ENCODE measurements around the gene NSD1. TPM values are rescaled to one million over a fixed set of nuclear protein-coding genes. Genes with fewer than 3 reads are reported as not detected.
"Not testable (repeated sequence)": the region's sequence is repeated elsewhere in the genome, so short reads cannot be mapped to it uniquely, and the experiment has no call there.

Gene NSD1
- total RNA-seq, 1 donor from 2014 or later: 82.1 TPM

DNA sequence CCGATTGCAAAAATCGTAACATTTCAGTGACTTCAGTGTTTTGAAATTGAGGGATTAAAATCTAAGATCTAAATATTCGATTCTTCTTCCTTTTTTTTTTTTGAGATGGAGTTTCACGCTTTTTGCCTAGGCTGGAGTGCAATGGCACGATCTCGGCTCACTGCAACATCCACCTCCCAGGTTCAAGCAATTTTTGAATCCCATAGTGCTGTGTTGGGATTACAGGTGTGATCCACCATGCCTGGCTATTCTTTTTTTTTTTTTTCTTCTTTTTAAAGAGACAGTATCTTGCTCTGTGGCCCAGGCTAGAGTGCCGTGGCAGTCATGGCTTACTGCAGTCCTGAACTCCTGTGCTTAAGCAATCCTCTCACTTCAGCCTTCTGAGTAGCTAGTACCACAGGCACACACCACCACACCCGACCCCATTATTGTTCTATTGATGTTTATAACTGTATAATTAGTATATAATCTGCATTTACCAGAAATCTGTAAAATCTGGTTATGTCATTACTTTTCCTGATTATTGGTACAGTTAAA lies 42.7 kb downstream of the NSD1 start:
- DNase-seq (ENCODE audit: low spot score): no peak

DNA sequence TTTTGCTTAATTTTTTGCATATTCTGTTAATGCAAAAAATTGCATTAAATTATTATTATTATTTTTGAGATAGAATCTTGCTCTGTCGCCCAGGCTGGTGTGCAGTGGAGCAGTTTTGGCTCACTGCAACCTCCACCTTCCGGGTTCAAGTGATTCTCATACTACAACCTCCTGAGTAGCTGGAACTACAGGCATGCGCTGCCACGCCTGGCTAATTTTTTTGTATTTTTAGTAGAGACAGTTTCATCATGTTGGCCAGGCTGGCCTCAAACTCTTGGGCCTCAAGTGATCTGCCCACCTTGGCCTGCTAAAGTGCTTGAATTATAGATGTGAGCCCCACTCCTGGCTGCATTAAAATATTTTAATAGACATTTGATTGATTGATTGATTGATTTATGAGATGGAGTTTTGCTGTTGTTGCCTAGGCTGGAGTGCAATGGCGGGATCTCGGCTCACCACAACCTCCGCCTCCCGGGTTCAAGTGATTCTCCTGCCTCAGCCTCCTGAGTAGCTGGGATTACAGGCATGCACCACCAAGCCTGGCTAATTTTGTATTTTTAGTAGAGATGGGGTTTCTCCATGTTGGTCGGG lies 44.4 kb downstream of the NSD1 start:
- not testable (repeated sequence) for DNase-seq (ENCODE audit: low spot score)

DNA sequence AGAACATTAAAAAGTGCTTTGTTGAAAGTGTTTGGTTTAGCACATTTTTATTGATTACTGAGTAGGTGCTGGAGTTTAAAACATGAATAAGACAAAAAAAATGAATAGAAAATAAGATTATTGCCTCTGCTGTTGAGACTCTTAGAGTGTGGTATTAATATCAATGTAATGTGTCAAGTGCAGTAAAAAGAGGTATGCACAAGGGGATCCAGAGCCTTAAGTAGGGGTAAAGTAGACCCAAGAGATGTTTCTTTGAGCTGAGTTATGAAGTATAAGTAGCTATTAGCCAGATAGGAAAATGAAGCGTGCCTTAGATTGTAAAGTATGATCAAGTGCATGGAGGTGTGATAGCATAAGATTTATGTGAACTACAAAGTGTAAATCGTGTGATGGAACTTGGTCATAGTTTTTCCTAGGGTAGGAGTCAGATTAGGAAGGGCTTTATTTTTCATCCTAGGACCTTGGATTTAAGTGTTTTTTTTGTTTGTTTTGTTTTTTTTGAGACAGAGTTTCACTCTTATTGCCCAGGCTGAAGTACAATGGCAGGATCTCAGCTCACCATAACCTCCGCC lies 45.2 kb downstream of the NSD1 start:
- no peak for DNase-seq (ENCODE audit: low spot score)

DNA sequence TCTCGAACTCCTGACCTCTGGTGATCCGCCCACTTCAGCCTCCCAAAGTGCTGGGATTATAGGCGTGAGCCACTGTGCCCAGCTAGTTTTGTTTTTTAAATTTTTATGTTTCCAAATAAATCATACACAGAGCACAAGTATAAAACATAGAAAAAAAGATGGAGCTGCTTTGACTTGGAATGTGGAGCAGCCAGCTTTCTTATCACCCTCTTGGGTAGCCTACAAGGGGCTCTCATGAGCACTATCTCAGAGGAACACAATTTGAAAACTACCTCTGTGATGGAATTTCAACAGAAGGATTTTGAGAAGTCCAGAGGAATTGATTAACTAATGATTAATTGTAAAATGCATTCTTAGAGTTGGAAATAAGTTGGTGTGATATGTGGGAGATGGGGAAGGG lies 45.9 kb downstream of the NSD1 start:
- no peak for DNase-seq (ENCODE audit: low spot score)

DNA sequence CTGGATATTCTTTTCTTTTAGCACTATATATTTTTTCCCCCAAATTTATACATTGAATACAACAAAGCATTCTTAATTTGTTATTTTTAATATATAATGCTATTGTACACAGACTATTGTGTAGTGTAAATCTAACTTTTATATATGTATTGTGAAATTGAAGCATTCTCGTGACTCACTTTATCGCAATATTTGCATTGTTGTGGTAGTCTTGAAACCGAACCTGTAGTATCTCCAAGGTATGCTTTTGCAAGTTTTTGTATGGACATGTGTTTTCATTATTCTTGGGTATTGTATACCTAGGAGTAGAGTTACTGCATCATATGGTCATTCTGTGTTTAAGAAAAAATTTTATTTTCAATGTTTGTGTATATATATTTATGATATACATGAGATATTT lies 49.6 kb downstream of the NSD1 start:
- no peak for DNase-seq (ENCODE audit: low spot score)

DNA sequence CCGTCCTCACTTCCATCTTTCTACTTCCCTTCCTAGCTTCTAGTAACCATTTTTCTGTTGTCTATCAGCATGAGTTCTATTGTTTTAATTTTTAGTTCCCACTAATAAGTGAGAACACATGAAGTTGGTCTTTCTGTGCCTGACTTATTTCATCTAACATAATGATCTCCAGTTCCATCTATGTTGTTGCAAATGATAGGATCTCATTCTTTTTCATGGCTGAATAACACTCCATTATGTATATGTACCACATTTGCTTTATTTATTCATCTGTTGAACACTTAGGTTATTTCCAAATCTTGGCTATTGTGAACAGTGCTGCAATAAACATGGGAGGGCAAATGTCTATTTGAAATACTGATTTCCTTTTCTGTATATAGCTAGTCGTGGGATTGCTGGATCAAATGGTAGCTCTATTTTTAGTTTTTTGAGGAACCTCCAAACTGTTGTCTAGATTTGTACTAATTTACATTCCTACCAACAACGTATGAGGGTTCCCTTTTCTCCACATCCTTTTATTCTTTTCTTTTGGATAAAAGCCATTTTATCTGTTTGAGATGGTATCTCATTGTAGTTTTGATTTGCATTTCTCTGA lies 50.3 kb downstream of the NSD1 start:
- DNase-seq (ENCODE audit: low spot score): no peak

DNA sequence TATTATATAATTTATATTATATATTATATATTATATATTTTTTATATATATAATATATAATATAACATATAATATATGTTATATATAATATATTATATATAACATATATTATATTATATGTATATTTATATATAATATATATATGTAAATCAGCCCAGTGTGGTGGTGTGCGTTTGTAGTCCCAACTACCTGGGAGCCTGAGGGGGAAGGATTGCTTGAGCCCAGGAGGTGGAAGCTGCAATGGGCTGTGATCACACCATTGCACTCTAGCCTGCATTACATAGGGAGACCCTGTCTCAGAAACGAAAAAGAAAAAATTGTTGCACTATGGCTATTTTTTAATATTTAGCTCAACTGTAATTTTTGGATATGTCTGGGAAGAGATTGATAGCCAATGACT lies 52.4 kb downstream of the NSD1 start:
- no peak for DNase-seq (ENCODE audit: low spot score)

DNA sequence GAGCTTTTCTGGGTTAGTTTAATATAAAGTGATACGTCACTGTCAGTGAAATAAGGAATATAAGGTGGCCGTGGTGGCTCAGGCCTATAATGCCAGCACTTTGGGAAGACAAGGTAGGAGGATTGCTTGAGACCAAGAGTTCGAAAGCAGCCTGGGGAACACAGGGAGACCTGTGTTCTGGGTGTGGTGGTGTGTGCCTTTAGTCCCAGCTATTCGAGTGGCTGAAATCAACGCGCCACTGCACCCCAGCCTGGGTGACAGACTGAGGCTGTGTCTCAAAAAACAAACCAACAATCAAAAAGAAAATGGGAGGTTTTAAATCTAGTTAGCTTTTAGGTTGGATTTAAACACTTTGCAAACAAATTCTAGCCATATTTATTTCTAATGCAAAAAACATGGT lies 53.1 kb downstream of the NSD1 start:
- DNase-seq (ENCODE audit: low spot score): no peak

DNA sequence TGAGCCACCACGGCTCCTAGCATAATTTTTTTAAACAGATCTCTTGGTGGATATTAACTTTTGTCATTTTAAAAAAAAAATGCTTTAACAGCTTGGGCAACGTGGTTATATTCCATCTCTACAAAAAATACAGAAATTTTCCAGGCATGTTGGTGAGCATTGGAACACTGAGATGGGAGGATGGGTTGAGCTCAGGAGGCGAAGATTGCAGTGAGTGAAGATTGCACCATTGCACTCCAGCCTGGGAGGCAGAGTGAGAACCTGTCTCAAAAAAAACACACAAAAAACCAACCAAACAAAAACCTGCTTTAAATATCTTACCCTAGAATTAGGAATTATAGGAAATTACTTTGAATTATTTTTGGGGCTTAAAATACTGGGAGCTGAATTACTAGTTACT lies 55.2 kb downstream of the NSD1 start:
- no peak for DNase-seq (ENCODE audit: low spot score)

DNA sequence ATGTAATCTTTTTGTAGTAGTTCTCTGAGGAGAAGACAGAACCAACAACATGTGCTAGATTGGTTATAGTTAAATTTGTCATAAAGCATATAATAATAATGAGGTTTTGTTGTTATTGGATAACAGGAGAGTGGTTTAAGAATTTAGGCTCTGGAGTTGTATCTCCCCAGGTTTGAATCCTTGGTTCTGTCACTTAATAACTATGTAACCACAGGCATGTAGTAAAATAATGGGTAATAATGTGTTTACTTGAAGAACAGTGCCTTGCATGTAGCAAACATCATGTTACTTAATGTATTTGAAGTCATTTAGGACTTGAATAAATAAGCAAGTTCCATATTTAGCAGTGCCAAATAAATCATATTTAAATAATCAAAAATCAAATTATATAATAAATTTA lies 55.8 kb downstream of the NSD1 start:
- no peak for DNase-seq (ENCODE audit: low spot score)

DNA sequence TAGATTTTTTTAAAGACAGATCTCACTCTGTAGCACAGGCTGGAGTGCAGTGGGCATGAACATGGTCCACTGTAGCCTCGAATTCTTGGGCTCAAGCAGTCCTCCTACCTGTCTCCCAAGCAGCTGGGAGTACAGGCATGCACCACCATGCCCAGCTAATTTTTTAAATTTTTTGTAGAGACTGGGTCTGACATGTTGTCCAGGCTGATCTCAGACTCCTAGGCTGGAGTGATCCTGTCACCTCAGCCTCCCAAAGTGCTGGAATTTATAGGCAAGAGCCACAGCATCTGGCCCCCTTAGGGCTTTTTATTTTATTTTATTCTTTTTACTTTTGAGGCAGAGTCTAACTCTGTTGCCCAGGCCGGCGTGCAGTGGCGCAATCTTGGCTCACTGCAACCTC lies 56.4 kb downstream of the NSD1 start:
- DNase-seq (ENCODE audit: low spot score): no peak

DNA sequence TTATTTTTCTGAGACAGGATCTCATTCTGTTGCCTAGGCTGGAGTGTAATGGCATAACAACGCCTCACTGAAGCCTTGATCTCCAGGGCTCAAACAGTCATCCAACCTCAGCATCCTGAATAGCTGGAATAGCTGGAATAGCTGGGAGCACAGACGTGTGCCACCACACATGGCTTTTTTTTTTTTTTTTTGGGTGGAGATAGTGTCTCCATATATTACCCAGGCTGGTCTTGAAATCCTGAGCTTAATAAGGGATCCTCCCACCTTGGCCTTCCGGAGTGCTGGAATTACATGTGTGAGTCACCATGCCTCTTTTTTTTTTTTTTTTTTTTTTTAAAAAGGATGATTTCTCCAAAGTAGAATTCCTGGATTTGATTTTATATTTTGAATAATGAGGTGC lies 60.7 kb downstream of the NSD1 start:
- no peak for DNase-seq (ENCODE audit: low spot score)

DNA sequence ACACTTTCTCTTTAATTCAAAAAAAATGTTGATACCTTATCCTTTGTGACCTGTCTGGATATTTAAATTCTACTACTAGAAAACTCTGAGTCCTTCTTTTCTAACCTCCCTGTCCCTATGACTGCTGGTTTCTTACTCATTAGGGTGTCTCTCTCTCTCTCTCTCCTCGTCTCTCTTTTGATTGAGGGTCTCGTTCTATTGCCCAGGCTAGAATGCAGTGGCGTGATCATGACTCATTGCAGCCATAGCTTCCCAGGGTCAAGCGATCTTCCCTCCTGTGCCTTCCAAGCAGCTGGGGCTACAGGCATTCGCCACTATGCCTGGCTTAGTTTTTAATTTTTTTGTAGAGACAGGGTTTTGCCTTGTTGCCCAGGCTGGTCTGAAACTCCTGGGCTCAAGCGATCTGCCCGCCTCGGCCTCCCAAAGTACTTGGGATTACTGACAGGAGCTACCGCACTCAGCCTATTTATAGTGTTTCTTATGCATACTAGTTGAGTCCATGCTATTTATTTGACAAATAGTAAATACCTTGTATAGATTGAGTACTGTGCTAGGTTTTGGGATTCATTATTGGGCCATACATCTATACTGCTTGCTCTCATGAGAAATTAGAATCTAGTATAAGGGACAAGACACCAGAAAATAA lies 61.9 kb downstream of the NSD1 start:
- no peak for DNase-seq (ENCODE audit: low spot score)

DNA sequence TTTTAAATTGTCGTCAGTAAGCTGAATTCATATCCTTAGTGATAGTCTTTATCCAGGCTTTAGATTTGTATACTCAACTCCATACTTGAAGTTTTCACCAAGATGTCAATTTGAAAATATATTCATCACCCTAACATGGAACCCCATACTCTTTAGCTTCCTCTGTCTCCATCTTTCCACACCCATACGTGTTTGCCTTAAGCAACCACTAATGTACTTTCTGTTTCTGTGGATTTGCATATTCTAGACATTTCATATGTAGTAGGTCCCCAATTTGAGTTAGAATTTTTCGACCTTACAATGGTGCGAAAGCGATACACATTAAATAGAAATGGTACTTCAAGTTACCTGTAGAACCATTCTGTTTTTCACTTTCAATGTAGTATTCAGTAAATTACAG lies 65.2 kb downstream of the NSD1 start:
- no peak for DNase-seq (ENCODE audit: low spot score)

DNA sequence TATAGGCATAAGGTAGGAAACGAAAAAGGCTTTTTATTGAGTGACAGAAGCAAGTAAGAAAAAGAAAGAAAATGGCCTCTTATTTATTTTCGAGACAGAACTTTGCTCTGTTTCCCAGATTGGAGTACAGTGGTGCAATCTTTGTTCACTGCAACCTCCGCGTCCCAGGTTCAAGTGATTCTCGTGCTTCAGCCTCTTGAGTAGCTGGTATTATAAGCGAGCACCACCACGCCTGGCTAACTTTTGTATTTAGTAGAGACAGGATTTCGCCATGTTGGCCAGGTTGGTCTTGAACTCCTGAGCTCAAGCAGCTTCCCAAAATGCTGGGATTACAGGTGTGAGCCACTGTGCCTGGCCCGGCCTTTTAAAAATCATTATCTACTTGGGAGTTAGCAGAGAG lies 70.7 kb downstream of the NSD1 start:
- no peak for DNase-seq (ENCODE audit: low spot score)

DNA sequence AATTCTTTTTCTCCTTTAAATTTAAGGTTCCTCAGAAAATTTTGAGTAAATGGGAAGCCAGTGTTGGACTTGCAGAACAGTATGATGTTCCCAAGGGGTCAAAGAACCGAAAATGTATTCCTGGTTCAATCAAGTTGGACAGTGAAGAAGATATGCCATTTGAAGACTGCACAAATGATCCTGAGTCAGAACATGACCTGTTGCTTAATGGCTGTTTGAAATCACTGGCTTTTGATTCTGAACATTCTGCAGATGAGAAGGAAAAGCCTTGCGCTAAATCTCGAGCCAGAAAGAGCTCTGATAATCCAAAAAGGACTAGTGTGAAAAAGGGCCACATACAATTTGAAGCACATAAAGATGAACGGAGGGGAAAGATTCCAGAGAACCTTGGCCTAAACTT lies 76.0 kb downstream of the NSD1 start:
- DNase-seq (ENCODE audit: low spot score): no peak

DNA sequence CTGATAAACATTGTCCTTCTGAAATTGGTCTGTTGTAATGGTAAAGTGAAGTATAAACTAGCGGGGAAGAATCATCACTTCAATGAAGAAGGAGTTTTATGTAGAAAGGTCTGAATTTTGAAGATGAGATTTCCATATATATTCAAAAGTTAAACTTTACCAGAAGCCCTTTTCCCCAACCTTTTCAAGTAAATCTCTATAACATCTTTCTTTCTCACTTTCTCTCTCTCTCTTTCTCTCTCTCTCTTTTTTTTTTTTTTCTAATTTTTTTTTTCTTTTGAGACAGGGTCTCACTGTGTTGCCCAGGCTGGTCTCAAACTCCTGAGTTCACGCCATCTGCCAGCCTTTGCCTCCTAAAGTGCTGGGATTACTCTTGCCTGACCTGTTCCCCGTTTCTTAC lies 78.7 kb downstream of the NSD1 start:
- no peak for DNase-seq (ENCODE audit: low spot score)

DNA sequence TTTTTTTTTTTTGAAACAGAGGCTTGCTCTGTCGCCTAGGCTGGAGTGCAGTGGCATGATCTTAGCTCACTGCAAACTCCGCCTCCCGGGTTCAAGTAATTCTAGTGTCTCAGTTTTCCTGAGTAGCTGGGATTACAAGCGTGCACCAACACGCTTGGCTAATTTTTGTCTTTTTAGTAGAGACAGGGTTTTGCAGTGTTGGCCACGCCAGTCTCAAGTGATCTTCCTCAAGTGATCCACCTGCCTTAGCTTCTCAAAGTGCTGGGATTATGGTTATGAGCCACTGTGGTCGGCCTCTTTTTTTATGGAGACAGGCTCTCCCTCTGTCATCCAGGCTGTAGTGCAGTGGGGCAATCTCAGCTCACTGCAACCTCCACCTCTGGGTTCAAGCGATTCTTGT lies 87.0 kb downstream of the NSD1 start:
- DNase-seq (ENCODE audit: low spot score): no peak

DNA sequence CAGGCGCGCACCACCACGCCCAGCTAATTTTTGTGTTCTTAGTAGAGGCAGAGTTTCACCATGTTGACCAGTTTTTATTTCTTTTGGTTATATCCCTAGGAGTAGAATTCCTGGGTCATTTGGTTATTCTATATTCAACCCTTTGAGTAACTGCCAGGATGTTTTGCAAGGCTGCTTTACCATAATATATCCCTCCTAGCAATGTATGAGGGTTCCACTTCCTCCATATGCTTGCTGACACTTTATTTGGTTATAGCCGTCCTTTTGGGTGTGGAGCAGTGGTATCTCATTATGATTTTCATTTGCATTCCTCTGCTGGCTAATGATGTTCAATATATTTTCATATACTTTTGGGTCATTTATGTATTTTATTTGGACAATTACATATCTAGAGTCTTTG lies 88.7 kb downstream of the NSD1 start:
- no peak for DNase-seq (ENCODE audit: low spot score)

DNA sequence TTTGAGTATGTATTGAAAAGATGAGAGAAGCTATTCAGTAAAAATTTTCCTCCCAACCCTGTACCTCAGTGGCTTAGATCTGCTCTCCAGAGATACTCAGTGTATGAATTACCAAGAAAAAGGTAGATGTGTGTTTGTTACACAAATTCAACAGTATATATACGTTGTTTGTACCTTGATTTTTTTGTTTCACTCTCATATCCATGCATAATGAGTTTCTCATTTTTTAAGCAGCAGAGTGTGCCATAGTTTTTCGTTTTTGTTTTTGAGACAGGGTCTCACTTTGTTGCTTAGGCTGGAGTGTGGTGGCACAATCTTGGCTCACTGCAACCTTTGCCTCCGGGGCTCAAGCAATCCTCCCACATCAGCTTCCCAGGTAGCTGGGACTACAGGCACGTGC lies 92.2 kb downstream of the NSD1 start:
- DNase-seq (ENCODE audit: low spot score): no peak

DNA sequence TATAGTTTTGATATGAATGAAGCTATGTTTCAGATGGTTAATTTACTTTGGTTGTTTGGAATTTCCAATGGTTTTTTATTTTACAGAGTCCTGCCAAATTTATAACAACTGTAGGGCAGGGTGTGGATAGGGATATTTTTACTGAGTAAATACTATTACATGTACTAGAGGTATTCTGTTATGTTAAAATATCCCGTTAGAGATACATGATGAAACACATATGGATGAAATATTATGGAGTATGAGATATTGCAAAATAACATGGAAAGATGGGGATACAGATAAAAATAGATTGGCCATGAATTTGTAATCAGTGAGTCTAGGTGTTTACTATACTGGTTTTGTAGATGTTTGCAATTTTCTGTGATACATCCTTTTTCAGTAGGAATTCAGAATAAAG lies 93.3 kb downstream of the NSD1 start:
- no peak for DNase-seq (ENCODE audit: low spot score)

DNA sequence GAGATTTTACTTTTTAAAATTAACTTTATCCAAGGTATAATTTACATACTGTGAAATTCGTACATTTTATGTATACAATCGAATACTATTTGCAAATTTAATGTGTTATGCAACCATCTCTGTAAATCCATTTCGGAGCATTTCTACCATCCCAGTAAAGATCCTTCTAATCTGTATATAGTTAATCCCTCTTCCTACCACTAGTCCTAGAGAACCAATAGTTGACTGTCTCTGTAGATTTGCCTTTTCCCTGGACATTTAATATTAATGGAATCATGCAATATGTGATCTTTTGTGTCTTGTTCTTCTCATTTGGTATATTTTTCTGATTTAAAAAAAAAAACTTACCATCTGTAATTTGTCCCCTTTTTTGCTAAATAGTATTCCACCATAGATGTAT lies 95.2 kb downstream of the NSD1 start:
- no peak for DNase-seq (ENCODE audit: low spot score)

DNA sequence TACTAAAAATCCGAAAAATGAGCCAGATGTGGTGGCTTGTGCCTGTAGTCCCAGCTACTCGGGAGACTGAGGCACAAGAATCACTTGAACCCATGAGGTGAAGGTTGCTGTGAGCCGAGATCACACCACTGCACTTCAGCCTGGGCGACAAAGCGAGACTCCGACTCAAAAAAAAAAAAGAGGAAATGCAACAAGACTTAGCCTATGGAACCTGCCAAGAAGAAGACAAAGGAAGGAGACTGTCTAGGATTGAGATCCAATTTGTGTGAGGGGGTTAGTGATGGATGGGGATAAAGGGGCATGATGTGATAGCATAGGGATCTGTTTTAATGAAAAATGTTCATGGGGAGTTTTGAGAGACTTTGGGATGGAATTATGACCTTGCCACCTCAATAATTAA lies 97.1 kb downstream of the NSD1 start:
- DNase-seq (ENCODE audit: low spot score): no peak
